ENCODE measurements around the gene PINLYP.

The PINLYP gene

DNA sequence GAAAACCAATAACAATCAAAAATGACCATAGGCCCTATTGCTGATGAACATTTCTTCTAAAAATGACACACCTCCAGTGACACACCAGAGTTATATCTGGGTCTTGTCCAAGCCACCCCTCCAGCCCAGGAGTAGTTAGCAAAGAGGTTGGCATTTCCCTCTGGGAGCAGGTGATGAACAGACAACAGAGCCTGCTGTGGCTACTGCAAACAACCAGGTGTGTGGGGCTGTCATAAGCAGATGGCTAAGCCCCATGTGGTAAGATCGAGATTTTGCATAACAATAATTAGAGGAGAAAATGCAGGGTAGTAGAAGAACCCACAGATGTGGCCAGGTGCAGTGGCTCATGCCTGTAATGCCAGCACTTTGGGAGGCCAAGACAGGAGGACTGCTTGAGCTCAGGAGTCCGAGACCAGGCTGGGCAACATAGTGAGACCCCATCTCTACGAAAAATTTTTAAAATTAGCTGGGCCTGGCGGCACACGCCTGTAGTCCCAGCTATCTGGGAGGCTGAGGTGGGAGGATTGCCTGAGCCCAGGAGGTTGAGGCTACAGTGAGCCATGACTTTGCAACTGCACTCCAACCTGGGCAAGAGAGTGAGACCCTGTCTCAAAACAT lies 5.3 kb upstream of the PINLYP start:
- DNase-seq (ENCODE audit: insufficient read length, low spot score): no peak
- TF ChIP-seq, protein P1, sequence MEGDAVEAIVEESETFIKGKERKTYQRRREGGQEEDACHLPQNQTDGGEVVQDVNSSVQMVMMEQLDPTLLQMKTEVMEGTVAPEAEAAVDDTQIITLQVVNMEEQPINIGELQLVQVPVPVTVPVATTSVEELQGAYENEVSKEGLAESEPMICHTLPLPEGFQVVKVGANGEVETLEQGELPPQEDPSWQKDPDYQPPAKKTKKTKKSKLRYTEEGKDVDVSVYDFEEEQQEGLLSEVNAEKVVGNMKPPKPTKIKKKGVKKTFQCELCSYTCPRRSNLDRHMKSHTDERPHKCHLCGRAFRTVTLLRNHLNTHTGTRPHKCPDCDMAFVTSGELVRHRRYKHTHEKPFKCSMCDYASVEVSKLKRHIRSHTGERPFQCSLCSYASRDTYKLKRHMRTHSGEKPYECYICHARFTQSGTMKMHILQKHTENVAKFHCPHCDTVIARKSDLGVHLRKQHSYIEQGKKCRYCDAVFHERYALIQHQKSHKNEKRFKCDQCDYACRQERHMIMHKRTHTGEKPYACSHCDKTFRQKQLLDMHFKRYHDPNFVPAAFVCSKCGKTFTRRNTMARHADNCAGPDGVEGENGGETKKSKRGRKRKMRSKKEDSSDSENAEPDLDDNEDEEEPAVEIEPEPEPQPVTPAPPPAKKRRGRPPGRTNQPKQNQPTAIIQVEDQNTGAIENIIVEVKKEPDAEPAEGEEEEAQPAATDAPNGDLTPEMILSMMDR (IDR thresholded peaks at IDR 0.05; ENCODE audit: insufficient read depth, missing control alignments): no peak
- FAIRE-seq: no peak

- TF ChIP-seq, protein P1 (IDR thresholded peaks at IDR 0.05; ENCODE audit: insufficient read depth, missing control alignments): no peak
- FAIRE-seq (no peak), DNase-seq (ENCODE audit: insufficient read length, low spot score) (no peak)
These were observed 3.4 kb upstream of the PINLYP start for GRCh38 chr19:43572171-43572588.

- DNase-seq (ENCODE audit: insufficient read length, low spot score): no peak
- TF ChIP-seq, protein P1 (IDR thresholded peaks at IDR 0.05; ENCODE audit: insufficient read depth, missing control alignments): no peak
- no peak for FAIRE-seq
These were observed 1.0 kb upstream of the PINLYP start for GRCh38 chr19:43574424-43575155.

- no peak for DNase-seq (ENCODE audit: insufficient read length, low spot score)
- TF ChIP-seq, protein P1 (IDR thresholded peaks at IDR 0.05; ENCODE audit: insufficient read depth, missing control alignments): no peak
- no peak for FAIRE-seq
These were observed 616 bp downstream of the PINLYP start for GRCh38 chr19:43575955-43576878.

DNA sequence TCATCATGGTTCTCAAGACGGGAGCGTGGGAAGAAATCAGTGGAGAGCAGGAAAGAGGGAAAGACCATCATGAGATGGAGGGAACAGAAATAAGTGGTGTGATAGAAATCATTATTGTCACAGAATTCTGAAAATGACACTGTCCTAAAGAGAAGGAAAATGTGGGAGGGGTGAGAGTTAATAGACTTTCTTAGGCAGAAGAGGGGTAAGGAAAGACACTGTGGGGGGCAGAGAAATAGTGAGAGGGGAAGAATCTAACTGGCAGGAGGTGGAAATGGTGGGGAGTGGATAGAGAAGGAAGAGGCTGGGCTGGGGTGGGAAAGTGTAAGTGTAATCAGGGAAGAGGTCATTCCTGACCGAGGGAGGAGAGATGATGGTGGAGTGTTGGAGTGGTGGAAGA lies 3.2 kb downstream of the PINLYP start:
- no peak for FAIRE-seq
- DNase-seq (ENCODE audit: insufficient read length, low spot score): no peak
- TF ChIP-seq, protein P1 (IDR thresholded peaks at IDR 0.05; ENCODE audit: insufficient read depth, missing control alignments): no peak

DNA sequence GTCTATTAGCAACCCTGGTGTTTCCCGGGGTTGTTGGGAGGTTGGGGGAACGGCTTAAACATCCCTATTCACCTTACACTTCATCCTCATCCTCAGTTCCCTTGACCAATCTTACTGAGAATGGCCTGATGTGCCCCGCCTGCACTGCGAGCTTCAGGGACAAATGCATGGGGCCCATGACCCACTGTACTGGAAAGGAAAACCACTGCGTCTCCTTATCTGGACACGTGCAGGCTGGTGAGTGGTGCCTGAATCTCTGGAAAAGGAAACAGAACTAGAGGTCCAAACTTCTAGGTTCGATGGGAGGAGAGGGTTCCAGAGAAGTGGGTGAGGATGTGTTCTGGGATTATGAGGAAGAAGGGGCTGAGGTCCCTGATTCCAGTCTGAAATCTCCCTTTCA lies 5.9 kb downstream of the PINLYP start:
- TF ChIP-seq, protein P1 (IDR thresholded peaks at IDR 0.05; ENCODE audit: insufficient read depth, missing control alignments): no peak
- DNase-seq (ENCODE audit: insufficient read length, low spot score): no peak
- no peak for FAIRE-seq
